NOMO-1 (cell line): ENCODE results near the gene CUL1.

ENCODE experiments used
- DNase-seq, 2 experiments: peaks; one replicate each; lab custom pipeline; 2025; ENCODE audit not compliant: unreplicated experiment in 2 of 2; lab: John Stamatoyannopoulos, UW

CUL1 gene

DNA sequence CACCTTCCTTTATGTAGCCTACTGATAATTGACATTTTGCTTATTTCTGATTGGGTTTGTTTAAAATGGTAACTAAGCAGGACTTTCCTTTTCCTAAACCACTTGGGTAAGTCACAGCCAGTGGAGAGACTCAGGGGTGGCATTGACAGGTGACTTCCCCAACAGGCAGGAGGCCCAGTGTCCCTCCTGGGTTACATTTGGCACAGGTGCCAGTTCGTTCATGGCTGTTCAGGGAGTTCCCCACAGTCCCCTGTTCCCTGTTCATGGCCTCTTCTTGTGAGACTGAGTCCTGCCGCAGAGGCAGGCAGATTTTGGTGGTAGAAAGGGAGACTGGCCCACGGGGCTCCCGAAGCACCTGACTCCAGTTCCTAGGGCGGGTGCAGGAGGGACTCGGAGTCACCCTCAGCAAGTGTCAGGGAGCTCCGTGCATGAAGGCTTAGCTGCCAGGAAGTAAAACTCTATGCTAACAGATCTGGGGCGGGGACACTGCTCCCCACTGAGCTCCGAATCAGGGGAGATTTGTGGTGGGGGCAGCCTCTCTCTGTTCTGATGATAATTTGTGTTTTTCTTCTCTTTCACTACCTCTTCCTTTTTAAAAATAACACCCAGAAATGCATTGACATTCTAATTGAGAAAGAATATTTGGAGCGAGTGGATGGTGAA is 101.3 kb downstream of the CUL1 start:
- no peak for DNase-seq

DNA sequence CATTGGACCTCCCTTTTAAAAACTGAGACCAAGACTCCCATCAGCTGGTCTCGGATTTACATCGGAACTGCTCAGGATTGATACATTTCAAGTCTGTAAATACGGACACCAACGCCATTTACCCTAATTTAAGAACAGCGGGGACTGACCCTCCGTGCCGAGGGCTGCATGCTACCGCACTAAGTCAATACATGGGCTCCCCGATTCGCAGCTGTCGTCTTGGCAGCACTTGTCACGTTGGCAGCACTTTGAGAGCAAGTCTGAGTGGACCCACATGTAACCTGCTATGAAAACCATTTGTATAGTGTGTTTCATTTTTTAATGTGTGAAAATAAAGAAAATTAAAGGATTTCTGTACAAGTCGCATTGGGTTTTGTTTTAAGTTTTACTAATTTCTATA is 102.0 kb downstream of the CUL1 start:
- DNase-seq = no peak

DNA sequence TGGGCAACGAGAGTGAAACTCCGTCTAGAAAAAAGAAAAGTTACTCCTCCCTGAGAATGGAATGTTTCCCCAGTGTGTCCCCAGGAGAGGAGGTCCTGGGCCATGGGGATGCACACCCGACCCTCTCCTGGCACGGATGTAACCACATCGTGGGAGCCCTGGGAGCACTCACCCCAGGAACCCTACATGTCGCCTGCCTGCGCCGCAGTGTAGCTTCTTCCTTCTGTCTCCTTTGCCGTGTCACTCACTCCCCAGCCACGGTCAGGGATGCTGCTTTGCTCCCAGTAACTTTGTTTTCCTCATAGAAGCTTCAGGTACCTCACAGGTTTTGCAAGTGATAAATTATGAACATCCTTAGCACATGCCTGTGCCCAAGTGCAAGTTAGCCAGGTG is 103.4 kb downstream of the CUL1 start:
- no peak for DNase-seq

DNA sequence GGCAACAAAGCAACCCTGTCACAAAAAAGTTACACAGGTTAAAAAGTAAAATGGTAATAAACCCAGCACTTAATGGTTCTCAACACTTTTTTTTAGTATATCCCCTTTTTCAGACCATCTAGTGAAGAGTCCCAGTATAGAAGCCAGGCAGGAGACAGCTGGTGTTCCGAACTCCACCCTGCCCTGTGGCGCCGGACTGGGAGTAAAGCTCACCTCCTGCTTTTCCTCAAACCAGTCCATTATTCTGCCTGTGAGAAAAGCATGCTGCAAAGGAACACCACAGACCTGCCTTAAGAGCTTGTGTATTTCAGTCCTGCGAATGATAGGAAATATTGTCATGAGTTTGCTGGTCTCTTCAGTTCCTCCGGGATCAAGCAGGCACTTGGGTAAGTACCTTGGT is 104.4 kb downstream of the CUL1 start:
- DNase-seq = no peak

GRCh38 chr7:148804343-148805235 is 105.9 kb downstream of the CUL1 start:
- DNase-seq = no peak

DNA sequence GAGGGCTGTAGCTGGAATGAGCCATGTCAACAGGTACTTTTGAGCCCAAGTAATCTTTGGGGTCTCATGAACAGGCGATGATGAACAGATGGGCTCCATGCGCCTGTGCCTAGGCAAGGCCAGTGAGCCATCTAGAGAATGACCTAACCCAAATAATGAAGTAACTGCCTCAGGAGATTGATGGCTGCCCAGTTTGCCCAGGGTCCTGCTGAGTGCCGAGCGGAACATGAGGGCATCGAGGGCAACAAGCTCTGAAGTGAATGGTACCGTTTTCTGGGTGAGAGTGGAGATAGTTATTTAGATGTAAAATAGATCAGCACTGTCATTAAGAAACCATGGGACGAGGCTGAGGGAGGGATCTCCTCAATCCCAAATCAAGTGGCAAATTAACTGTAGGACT is 107.5 kb downstream of the CUL1 start:
- DNase-seq = no peak

DNA sequence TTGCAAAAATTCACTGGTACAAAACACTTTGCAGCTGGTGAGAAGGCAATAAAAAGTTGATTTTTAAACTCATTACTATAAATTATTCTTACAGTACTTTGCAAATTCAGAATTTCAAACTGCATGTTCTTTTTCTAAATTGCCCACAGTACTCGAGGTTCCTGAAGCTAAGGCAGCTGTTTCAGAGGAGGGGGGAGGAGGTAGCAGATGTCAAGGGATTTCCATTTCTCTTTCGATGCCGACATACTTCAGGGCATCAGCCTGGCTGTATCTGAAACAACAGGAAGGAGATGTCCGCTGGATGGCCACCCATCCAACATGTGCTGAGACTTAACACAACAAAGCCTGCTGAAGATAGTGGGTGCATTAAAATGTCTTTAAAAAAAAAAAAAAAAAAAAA is 108.7 kb downstream of the CUL1 start:
- no peak for DNase-seq

DNA sequence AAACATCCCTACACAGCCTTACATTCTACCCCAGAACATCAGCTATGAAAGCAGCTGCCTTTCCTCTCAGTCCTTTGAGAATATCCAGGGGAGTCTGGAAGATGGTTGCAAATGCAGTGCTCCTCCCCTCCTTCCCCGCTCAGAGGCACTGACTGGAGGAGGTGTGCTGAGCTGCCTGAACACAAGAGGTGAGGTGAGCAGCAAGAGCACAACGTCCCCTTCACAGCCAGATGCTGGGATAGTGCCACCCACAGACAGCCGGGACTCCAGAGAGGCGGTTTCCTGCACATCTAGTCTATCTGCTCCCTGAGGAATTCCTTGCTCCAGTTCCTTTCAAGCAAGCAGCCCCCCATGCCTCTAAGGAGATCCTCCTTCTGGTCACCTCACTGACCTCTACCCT is 111.2 kb downstream of the CUL1 start:
- DNase-seq = no peak

DNA sequence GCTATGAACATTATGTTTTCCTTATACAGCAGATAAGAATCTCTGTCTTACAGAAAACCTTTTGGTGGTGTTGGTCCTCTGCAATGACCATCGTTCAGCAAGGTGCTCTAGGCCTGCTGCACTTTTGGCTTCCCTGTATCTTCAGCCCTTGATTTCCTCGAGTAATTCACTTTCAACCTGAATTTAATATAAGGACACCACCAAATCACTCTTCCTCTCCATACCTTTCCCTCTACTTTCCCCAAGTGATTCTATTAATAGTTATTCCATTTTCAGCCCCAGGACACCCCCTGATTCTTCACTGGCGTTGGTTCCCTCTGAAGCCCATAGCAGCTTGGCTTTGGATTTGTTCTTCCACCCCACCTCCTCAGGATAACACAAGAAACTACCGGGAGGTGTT is 113.2 kb downstream of the CUL1 start:
- DNase-seq = no peak

DNA sequence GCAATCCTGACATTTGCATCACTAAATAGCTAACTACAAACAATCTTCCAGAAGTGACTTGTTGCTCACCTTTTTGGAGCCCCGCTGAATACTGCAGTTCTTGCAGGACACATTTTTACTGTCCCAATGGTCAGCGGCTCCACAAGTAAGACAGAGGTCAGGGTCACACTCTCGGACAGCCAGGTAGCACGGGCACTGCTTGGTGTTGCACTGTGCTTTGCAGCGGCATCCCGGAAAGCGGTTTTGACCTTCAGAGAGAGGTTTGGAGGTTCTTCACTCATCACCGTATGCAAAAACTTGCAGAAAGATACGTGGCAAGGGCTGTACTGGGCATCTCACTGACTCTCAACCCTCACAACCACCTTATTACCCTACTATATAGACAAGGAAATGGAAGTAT is 115.2 kb downstream of the CUL1 start:
- no peak for DNase-seq

- DNase-seq = no peak
These were observed 116.3 kb downstream of the CUL1 start for GRCh38 chr7:148814922-148815559.

- no peak for DNase-seq
These were observed 116.9 kb downstream of the CUL1 start for GRCh38 chr7:148815612-148816011.

DNA sequence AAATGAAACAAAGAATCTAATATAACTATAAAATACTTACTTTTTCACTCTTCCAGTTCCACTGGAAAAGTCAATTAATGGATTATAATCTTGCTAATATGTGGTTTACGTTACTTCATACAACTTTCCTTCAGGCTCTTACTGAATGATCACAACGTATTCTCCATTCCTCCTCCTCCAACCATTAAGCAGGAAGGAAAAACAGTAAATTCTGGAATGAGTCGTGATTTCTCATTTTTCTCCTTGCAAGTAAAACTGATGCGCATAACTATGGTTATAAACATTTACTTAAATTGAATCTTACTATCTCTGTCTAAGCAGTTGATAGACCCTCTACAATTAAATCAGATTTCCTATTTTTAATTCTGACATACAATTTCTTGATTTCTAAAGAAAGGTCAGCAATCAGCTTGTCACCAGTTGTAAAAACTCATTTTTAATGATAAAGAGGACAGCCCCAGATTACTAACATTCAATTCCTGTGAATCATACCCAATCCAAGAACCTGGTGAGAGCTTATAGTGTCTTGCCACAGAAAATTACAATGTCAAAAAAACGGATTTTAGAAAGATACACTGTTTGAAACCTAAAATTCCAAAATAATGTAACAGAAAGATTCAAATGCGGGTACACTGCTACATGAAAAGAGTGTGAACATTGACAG is 121.1 kb downstream of the CUL1 start:
- DNase-seq = no peak

GRCh38 chr7:148821422-148821821 is 122.7 kb downstream of the CUL1 start:
- DNase-seq = no peak

- DNase-seq = no peak
These were observed 126.2 kb downstream of the CUL1 start for GRCh38 chr7:148824864-148825263.

GRCh38 chr7:148825338-148825737 is 126.6 kb downstream of the CUL1 start:
- no peak for DNase-seq

GRCh38 chr7:148828965-148829364 is 130.3 kb downstream of the CUL1 start:
- no peak for DNase-seq

GRCh38 chr7:148830897-148831692 is 132.4 kb downstream of the CUL1 start:
- DNase-seq = no peak

DNA sequence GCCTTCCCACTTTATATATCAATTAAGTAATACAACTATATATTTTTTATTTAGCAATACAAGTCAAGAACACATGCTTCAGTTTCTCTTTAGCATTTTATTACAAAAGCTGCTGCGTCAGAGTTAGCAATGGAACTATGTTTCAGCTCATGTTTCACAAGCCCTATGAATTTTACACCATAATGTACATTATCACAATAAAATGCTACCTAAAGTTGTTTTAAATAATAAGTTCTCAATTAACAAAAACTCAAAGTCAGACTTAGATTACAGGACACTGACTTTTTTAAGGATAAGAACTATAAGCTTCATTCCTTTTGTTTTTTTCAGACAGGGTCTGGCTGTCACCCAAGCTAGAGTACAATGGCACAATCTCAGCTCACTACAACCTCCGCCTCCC is 133.1 kb downstream of the CUL1 start:
- DNase-seq = no peak

GRCh38 chr7:148834605-148835004 is 135.9 kb downstream of the CUL1 start:
- DNase-seq = no peak

DNA sequence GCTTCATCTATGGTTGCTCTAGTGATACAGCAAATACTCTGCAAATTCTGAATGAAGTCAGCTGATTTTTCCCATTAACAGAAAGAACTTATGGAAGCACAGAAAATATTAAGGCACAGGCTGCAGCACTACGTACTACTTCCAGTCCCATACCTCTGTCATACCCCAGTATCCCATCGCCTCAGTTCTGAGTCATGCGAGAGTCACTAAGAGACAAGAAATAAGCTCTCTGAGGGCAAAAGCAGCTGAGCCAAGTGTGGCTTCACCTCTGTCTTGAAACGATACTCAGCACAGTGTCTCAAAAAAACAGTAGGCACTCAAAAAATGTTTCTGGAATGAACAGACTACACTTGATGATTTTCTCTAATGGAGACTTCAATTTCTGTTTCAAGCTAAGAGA is 137.2 kb downstream of the CUL1 start:
- no peak for DNase-seq
